NCI-H1694 (cell line): ENCODE results near the gene FTO.

Experiments
- DNase-seq: peaks from one replicate; lab custom pipeline; 2025; lab: John Stamatoyannopoulos, UW

The FTO gene

GRCh38 chr16:54090602-54091001 lies 386.6 kb downstream of the FTO start:
- DNase-seq: no peak

- DNase-seq: no peak
Measured at GRCh38 chr16:54093281-54093680, 389.3 kb downstream of the FTO start.

GRCh38 chr16:54094641-54095040 lies 390.7 kb downstream of the FTO start:
- DNase-seq: no peak

GRCh38 chr16:54096607-54097006 lies 392.7 kb downstream of the FTO start:
- DNase-seq: no peak

GRCh38 chr16:54097774-54098173 lies 393.8 kb downstream of the FTO start:
- DNase-seq: no peak

GRCh38 chr16:54098247-54098646 lies 394.3 kb downstream of the FTO start:
- peak; percentile 10 for DNase-seq

- no peak for DNase-seq
Measured at GRCh38 chr16:54099627-54100026, 395.7 kb downstream of the FTO start.

GRCh38 chr16:54102888-54103866 lies 399.2 kb downstream of the FTO start:
- no peak for DNase-seq

- DNase-seq: no peak
Measured at GRCh38 chr16:54106057-54106456, 402.1 kb downstream of the FTO start.

- no peak for DNase-seq
Measured at GRCh38 chr16:54107583-54108202, 403.7 kb downstream of the FTO start.

GRCh38 chr16:54110016-54110981 lies 406.3 kb downstream of the FTO start:
- no peak for DNase-seq

GRCh38 chr16:54112451-54113206 lies 408.7 kb downstream of the FTO start:
- DNase-seq: no peak

GRCh38 chr16:54115558-54115957 lies 411.6 kb downstream of the FTO start:
- no peak for DNase-seq

- no peak for DNase-seq
Measured at GRCh38 chr16:54116124-54116655, 412.2 kb downstream of the FTO start.

- DNase-seq: no peak
Measured at GRCh38 chr16:54118846-54119245, 414.9 kb downstream of the FTO start.

- DNase-seq: no peak
Measured at GRCh38 chr16:54120846-54121480, 417.0 kb downstream of the FTO start.

- DNase-seq: no peak
Measured at GRCh38 chr16:54121539-54122295, 417.8 kb downstream of the FTO start.

- no peak for DNase-seq
Measured at GRCh38 chr16:54123766-54124165, 419.8 kb downstream of the FTO start.

GRCh38 chr16:54125751-54126655 lies 422.0 kb downstream of the FTO start:
- no peak for DNase-seq
